Omental fat pad (tissue), 4 donors: ENCODE data around the gene SLC35C1. TPM values are rescaled to one million over a fixed set of nuclear protein-coding genes. Genes with fewer than 3 reads are reported as not detected.

Experiments
- ATAC-seq: fragments of 150-250 bp; one replicate; pipeline ENCODE4 v1.9.1; 2016; ENCODE audit warnings: mild to moderate bottlenecking, moderate library complexity; ENCODE audit not compliant: low FRiP score
- DNase-seq: peaks from one replicate; pipeline ENCODE4 v3.0.0-alpha.2; 2019; ENCODE audit warnings: low spot score
- total RNA-seq, 4 donors: library from RNA; depleted of rRNA; stranded (reverse); fragments of >200 nt; gene quantifications; one replicate each; pipeline ENCODE4 v1.1.0, GENCODE V29; 2016
- TF ChIP-seq, protein P1 (sequence below), 3 donors: fragments of 450-650 bp; IDR thresholded peaks; one replicate each; pipeline ENCODE4 v1.5.1; 2016 to 2017; ENCODE audit warnings: antibody characterized with exemption in 3 of 3, mild to moderate bottlenecking in 3 of 3, moderate library complexity in 2 of 3

SLC35C1 gene
- total RNA-seq, 4 donors from 2014 or later, result 18.6 to 103 (median 73.0) TPM

DNA sequence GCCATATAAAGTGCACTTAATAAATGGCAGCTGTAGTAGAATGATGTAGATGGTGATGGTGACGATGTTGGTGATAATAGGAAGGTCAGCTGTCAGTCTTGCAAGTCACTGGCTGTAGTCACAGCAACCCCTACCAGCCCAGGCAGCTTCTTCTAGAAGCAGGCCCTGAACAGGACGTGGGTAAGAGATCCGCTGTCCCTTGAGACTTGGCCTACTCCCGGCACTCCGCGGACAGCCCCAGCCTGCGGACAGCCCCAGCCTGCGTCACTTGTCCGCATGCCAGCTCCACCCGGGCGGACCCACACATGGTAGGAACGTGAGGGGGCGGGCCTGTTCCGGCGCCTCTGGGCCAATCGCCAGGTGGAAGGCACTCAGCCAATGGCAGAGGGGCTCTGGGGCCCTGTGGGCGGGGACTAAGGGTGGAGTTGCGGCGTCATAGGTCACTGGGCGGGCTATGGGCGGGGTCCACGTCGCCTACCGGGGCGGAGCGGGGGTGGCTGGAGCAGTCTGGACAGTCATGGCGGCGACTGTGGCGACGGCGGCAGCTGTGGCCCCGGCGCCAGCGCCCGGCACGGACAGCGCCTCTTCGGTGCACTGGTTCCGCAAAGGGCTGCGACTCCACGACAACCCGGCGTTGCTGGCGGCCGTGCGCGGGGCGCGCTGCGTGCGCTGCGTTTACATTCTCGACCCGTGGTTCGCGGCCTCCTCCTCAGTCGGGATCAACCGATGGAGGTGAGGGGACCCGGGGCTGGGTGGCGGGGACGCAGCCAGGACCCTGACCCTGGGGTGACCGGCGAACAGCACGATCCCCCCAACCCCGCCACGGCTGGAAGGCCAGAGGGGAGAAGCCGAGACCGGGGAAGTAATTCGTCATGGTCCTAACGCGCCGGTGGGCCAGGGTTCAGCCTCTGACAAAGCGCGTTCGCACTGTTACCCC lies 42.3 kb downstream of the SLC35C1 start, which contains the start of gene CRY2:
CRY2 (plus strand) TSS at position 502 of the 937 bp plus-strand sequence; CDS start at position 518, 16 bp downstream.
- TF ChIP-seq, protein P1, sequence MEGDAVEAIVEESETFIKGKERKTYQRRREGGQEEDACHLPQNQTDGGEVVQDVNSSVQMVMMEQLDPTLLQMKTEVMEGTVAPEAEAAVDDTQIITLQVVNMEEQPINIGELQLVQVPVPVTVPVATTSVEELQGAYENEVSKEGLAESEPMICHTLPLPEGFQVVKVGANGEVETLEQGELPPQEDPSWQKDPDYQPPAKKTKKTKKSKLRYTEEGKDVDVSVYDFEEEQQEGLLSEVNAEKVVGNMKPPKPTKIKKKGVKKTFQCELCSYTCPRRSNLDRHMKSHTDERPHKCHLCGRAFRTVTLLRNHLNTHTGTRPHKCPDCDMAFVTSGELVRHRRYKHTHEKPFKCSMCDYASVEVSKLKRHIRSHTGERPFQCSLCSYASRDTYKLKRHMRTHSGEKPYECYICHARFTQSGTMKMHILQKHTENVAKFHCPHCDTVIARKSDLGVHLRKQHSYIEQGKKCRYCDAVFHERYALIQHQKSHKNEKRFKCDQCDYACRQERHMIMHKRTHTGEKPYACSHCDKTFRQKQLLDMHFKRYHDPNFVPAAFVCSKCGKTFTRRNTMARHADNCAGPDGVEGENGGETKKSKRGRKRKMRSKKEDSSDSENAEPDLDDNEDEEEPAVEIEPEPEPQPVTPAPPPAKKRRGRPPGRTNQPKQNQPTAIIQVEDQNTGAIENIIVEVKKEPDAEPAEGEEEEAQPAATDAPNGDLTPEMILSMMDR (IDR thresholded peaks at IDR 0.05), result no peak
- DNase-seq, result peak; percentile 99
- ATAC-seq, result peak; percentile 96

DNA sequence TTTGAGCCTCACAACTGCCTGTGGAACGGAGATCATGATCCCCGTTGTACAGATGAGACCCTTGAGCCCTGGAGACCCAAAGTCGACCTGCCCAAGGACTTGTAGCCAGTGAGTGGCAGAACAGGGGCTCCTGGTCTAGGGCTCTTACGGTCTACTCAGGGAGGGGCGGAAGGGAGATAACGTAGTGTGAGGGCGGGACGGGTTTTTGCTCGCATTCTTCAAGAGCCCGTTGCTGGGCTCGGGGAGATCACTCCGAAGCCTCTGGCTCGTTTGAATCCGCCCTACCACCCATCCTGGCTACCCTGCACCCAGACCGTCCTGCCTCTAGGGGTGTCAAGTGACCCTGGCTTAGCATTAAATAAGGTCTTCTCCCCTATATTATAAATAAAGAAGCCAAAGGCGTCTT lies 43.0 kb downstream of the SLC35C1 start:
- ATAC-seq (peak; percentile 40), DNase-seq (no peak)
- TF ChIP-seq, protein P1 (IDR thresholded peaks at IDR 0.05), result no peak

DNA sequence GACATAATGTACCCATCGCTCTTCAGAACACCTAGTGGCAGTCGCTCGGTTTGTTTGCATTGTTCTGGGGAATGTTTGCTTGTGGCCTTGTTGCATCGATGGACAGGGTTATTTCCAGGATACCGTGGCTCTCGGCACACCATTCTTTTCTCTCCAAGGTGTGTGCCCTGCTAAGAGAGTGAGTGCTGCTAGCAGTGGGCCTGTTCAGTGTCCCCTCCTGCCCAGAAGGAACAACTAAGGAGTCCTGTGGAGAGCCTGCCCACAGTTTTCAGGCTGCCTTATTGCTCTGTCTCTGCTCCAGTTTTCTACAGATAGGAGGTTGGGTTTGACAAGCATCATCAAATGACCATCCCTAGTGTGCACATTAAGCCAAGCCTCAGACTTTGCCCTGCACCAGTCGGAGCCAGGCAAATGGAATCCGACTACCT lies 43.7 kb downstream of the SLC35C1 start:
- no peak for ATAC-seq
- TF ChIP-seq, protein P1 (IDR thresholded peaks at IDR 0.05), result no peak
- no peak for DNase-seq

DNA sequence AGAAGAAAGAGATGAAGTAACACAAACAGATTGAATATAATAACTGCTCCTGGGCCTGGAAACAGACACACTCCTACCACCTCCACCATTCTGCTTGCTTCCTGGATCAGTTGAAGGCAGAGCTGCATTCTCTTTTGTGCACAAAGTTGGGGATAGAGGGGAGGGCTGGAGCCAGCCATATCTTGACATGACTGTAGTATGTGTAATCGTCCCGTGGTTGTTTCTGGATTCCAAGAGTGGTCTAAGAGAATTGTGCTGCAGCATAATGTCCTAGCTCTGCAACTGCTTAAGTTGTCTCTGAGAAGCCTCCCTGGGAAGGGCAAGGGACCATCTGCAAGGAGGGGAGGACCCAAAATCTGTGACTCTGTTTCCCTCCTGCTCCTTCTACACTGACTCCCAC lies 45.5 kb downstream of the SLC35C1 start:
- ATAC-seq (no peak), DNase-seq (no peak)

DNA sequence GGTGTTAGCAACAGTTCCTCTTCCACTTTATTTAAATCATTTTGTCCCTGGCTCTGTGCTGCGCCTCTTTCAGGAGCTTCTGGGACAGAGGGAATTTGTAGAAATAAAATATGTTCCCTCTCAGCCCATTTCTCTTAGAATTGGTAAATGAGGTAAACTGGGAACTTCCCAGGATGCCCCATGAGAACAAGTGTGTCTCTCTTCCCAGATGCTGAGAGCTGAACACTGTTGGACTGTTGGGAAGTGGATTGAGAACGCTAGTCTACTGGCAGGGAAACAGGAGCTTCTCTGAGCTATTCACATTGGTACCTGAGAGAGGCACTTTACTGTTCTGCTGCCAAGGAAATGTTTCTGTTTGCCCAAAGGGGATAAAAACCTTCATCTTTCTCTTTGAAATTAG lies 46.3 kb downstream of the SLC35C1 start:
- TF ChIP-seq, protein P1 (IDR thresholded peaks at IDR 0.05), result no peak
- DNase-seq, result no peak
- no peak for ATAC-seq

More for the DNA sequence above, 45.5 kb downstream of the SLC35C1 start:
- TF ChIP-seq, protein P1 (IDR thresholded peaks at IDR 0.05), result no peak

DNA sequence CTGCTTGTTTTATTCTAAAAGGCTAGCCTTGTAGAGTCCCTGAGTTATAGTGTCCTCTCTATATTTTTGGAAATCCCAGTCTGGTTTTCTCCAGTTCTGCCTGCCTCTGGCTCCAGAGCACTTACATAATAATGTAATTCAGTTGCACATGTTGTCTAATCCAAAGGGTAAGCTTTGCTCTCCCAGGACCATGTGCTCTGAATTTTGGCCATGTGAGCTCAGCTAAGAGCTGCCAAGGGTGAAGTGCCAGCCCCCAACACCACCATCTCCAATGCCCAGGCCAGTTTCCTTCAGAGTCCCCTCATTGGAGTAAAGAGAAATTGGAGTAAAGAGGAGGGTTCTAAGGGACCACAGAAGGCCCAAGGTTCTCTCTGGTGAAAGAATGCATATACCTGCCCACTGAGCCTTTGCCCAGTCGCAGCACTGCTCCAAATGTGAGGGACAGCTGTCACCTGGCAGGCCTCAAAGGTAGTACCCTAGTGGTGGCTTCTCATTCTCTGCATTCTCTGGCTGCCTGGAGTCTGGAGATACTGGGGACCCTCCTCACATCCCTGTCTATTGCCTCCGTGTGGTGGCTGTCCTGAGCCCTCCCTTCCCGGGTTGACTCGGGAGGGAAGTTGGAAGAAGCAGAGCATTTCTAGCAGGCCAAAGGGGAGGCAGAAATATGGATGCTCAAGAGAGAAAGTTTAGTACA lies 47.2 kb downstream of the SLC35C1 start:
- ATAC-seq, result no peak
- TF ChIP-seq, protein P1 (IDR thresholded peaks at IDR 0.05), result no peak

More for the DNA sequence above, 47.2 kb downstream of the SLC35C1 start:
- no peak for DNase-seq
